ENCODE results near the gene PKP2. TPM values are rescaled to one million over a fixed set of nuclear protein-coding genes. Genes with fewer than 3 reads are reported as not detected.
A peak's percentile ranks its signal among the peaks of the same experiment; 100 is the strongest.

Gene PKP2
- total and polyA plus RNA-seq, 9 of the 15 experiments (the other 6 are each of a cell fraction or from before 2014, with no cell fraction given) = 1.6 to 4.2 (median 2.8) TPM

GRCh38 chr12:32755654-32756475 lies 140.7 kb downstream of the PKP2 start, which contains the start of gene YARS2 (continued):
- no peak for TF ChIP-seq MED1 (CRISPR knock-in tag; IDR thresholded peaks at IDR 0.05; ENCODE audit: borderline replicate concordance)
- TF ChIP-seq ATF7 (IDR thresholded peaks at IDR 0.05) = peak; percentile 72
- no peak for TF ChIP-seq BRCA1 (IDR thresholded peaks at IDR 0.05)
- no peak for TF ChIP-seq BRCA1 (CRISPR knock-in tag; IDR thresholded peaks at IDR 0.05)
- no peak for TF ChIP-seq ZNF699 (CRISPR knock-in tag; IDR thresholded peaks at IDR 0.05; ENCODE audit: insufficient replicate concordance)
- no peak for TF ChIP-seq ZNF449 (CRISPR knock-in tag; IDR thresholded peaks at IDR 0.05)
- TF ChIP-seq CBX8 (IDR thresholded peaks at IDR 0.05; ENCODE audit: borderline replicate concordance, extremely low read depth, low read depth, low read length, poor library complexity, severe bottlenecking) = no peak
- no peak for TF ChIP-seq MAFK (IDR thresholded peaks at IDR 0.05; ENCODE audit: low read length)
- no peak; the same call in 1 of the 2 replicates for TF ChIP-seq GMEB1 (CRISPR knock-in tag; IDR thresholded peaks at IDR 0.05)
- no peak for TF ChIP-seq ZNF23 (CRISPR knock-in tag; IDR thresholded peaks at IDR 0.05)
- no peak for TF ChIP-seq TBL1XR1 (IDR thresholded peaks at IDR 0.05; ENCODE audit: low read length in 2 of 2)
- TF ChIP-seq ZNF324 (CRISPR knock-in tag; IDR thresholded peaks at IDR 0.05) = no peak
- TF ChIP-seq EZH2 (IDR thresholded peaks at IDR 0.05; ENCODE audit: borderline replicate concordance, low read depth, low read length) = no peak
- no peak for TF ChIP-seq ZNF197 (CRISPR knock-in tag; IDR thresholded peaks at IDR 0.05; ENCODE audit: low read depth)
- peak; percentile 66; the same call in 1 of the 2 replicates for TF ChIP-seq CXXC5 (CRISPR knock-in tag; IDR thresholded peaks at IDR 0.05)
- no peak for TF ChIP-seq STAT5B (CRISPR knock-in tag; IDR thresholded peaks at IDR 0.05)
- TF ChIP-seq ILF3 (IDR thresholded peaks at IDR 0.05; ENCODE audit: borderline replicate concordance) = no peak
- no peak for TF ChIP-seq SRSF1 (IDR thresholded peaks at IDR 0.05; ENCODE audit: low read depth, low read length)
- peak; percentile 65; the same call in 1 of the 2 replicates for TF ChIP-seq ATF6 (CRISPR knock-in tag; IDR thresholded peaks at IDR 0.05)
- TF ChIP-seq IRF1 (CRISPR knock-in tag; IDR thresholded peaks at IDR 0.05; ENCODE audit: borderline replicate concordance) = no peak
- TF ChIP-seq RAD21 (CRISPR knock-in tag; conservative IDR thresholded peaks at IDR 0.05 in 1 of 2, IDR thresholded peaks at IDR 0.05 in 1 of 2) = peak; percentile 95 to 97
- TF ChIP-seq NFE2L1 (tag; IDR thresholded peaks at IDR 0.05; ENCODE audit: borderline replicate concordance, low read depth) = no peak
